ENCODE data around the gene GAS2L1.

GAS2L1 gene

GRCh38 chr22:29275819-29276565, 30.5 kb upstream of the GAS2L1 start:
- FAIRE-seq = no peak

- FAIRE-seq = no peak
These were observed 28.5 kb upstream of the GAS2L1 start for GRCh38 chr22:29277927-29278326.

- FAIRE-seq = no peak
These were observed 22.3 kb upstream of the GAS2L1 start for GRCh38 chr22:29284196-29284595.

- FAIRE-seq = no peak
These were observed 17.6 kb upstream of the GAS2L1 start for GRCh38 chr22:29288837-29289236.

- FAIRE-seq = no peak
These were observed 16.4 kb upstream of the GAS2L1 start for GRCh38 chr22:29290061-29290460.

- no peak for FAIRE-seq
These were observed 15.2 kb upstream of the GAS2L1 start for GRCh38 chr22:29291215-29291614.

- no peak for FAIRE-seq
These were observed 14.1 kb upstream of the GAS2L1 start for GRCh38 chr22:29292379-29292778.

GRCh38 chr22:29298641-29299040, 7.8 kb upstream of the GAS2L1 start:
- FAIRE-seq = no peak

GRCh38 chr22:29299136-29299900, 7.1 kb upstream of the GAS2L1 start:
- FAIRE-seq = no peak

- FAIRE-seq = no peak
These were observed 6.0 kb upstream of the GAS2L1 start for GRCh38 chr22:29300467-29300806.

GRCh38 chr22:29300807-29301601, 5.4 kb upstream of the GAS2L1 start:
- FAIRE-seq = no peak

GRCh38 chr22:29301716-29302401, 4.6 kb upstream of the GAS2L1 start:
- no peak for FAIRE-seq

GRCh38 chr22:29302402-29302680, 4.1 kb upstream of the GAS2L1 start:
- FAIRE-seq = no peak

- FAIRE-seq = no peak
These were observed 3.6 kb upstream of the GAS2L1 start for GRCh38 chr22:29302681-29303465.

GRCh38 chr22:29305836-29306174, 645 bp upstream of the GAS2L1 start:
- no peak for FAIRE-seq

- FAIRE-seq = no peak
These were observed 565 bp downstream of the GAS2L1 start for GRCh38 chr22:29306835-29307595.

GRCh38 chr22:29307596-29308147, 1.2 kb downstream of the GAS2L1 start:
- FAIRE-seq = no peak

- no peak for FAIRE-seq
These were observed 1.8 kb downstream of the GAS2L1 start for GRCh38 chr22:29308148-29308790.

- no peak for FAIRE-seq
These were observed 2.4 kb downstream of the GAS2L1 start for GRCh38 chr22:29308791-29309262.

GRCh38 chr22:29309332-29310064, 3.0 kb downstream of the GAS2L1 start:
- no peak for FAIRE-seq
